ENCODE results near the gene SLC22A1. TPM values are rescaled to one million over a fixed set of nuclear protein-coding genes. Genes with fewer than 3 reads are reported as not detected.

Gene SLC22A1
- total and polyA plus RNA-seq, 2 of the 4 experiments (the other 2 are of a cell fraction), result 0.10 TPM; not detected in 1

DNA sequence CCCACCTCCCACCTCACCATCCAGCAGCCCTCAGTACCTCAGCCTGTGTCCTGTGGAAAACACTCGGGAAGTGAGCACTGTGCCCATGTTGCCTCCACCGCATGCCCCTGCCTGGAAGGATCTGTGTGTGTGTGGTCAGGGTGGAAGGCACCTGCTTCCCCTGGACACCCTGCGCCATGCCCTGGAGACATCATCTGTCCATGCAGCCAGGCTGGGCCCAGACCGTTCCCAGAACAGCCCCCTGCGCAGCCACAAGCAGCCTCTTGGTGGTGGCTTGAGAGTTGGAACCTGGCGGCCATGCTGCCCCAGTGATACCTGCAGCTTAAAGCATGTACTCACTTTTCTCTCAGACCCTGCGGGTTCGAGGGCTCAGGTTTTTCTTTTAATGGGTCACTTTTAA is 34.9 kb upstream of the SLC22A1 start:
- DNase-seq, result no peak
- Histone ChIP-seq H3K14ac (replicated peaks; ENCODE audit: low read depth, low read length) (no peak overlapping the region), H2BK20ac (ENCODE audit: low read depth, low read length) (no peak overlapping the region), H3K4ac (ENCODE audit: low read depth, low read length) (no peak overlapping the region), H2BK15ac (ENCODE audit: low read depth, low read length) (no peak overlapping the region), H3K56ac (ENCODE audit: extremely low read depth, insufficient read depth, low read length) (no peak overlapping the region), H2AK9ac (replicated peaks; ENCODE audit: low read depth, low read length, poor library complexity) (no peak overlapping the region), H2BK120ac (ENCODE audit: low read depth, low read length) (no peak overlapping the region), H2AK5ac (ENCODE audit: low read depth, low read length) (no peak overlapping the region), H3K23ac (ENCODE audit: low read depth, low read length) (no peak overlapping the region), H3K4me1 (ENCODE audit: control insufficient read depth, insufficient read depth, low read length) (peaks cover 5% of the 10 kb centered on the region; the same call in 1 of the 2 replicates), H3K27me3 (ENCODE audit: control insufficient read depth, insufficient read depth, low read length) (no peaks in the 10 kb centered on the region), H2BK5ac (ENCODE audit: low read depth, low read length, poor library complexity, severe bottlenecking) (no peak overlapping the region), H3K79me1 (ENCODE audit: low read depth in 1 of 2, low read length in 2 of 2) (no peaks in the 10 kb centered on the region; a peak in 2 of 4 replicates), H3K4me2 (ENCODE audit: low read depth, low read length) (no peak overlapping the region), H3K36me3 (ENCODE audit: control insufficient read depth, insufficient read depth, low read length) (peaks cover 64% of the 10 kb centered on the region), H3K18ac (ENCODE audit: low read depth, low read length) (no peak overlapping the region), H4K91ac (ENCODE audit: insufficient read depth, low read depth, low read length) (no peak overlapping the region), H3K27ac (ENCODE audit: insufficient read depth, low read length) (no peak overlapping the region), H2AFZ (replicated peaks; ENCODE audit: low read length, poor library complexity) (no peak overlapping the region), H4K8ac (ENCODE audit: low read depth in 2 of 2, low read length in 2 of 2) (no peak overlapping the region), H4K5ac (ENCODE audit: low read depth, low read length) (no peak overlapping the region), H3K9me3 (ENCODE audit: control insufficient read depth, insufficient read depth, low read length) (no peaks in the 10 kb centered on the region), H3K9ac (ENCODE audit: low read depth, low read length) (no peak overlapping the region), H3K9me1 (ENCODE audit: insufficient read depth, low read length) (no peaks in the 10 kb centered on the region), H4K20me1 (ENCODE audit: insufficient read depth, low read length) (no peaks in the 10 kb centered on the region), H3K4me3 (ENCODE audit: insufficient read depth, low read depth, low read length) (no peak overlapping the region)
- no peak for ATAC-seq (ENCODE audit: low read depth)
- no TSS peak for BruUV-seq (replicated peaks)
- intact Hi-C loops (cut with micrococcal nuclease) (loop anchor here (5.0 kb wide), 1 partner anchor 224 kb away; no protein-coding TSS in a partner anchor), in situ Hi-C loops (cut with MboI; ENCODE audit: low sequenced_read_pairs) (no loop called here), dilution Hi-C loops (cut with HindIII; ENCODE audit: low sequenced_read_pairs, unreplicated experiment) (no loop called here)
- CTCF ChIA-PET, result interaction anchor here (3.1 kb wide), 1 partner anchor 368 kb away, joined by 40 read pairs; no protein-coding TSS in a partner anchor
- POLR2A ChIA-PET (ENCODE audit: unreplicated experiment), result no interaction called here
- 100% methylated on average over 2 of the region's 8 CpGs; no CpG with 5 or more reads in 1 of the 2 experiments for WGBS, 2 experiments (ENCODE audit: extremely low coverage in 2 of 2, insufficient read length in 1 of 2)
- TF ChIP-seq BHLHE40 (IDR thresholded peaks at IDR 0.05; ENCODE audit: low read depth, low read length) (no peak), SMC3 (IDR thresholded peaks at IDR 0.05; ENCODE audit: low read depth, low read length) (no peak), CHD1 (IDR thresholded peaks at IDR 0.05; ENCODE audit: low read depth, low read length) (no peak), MAZ (IDR thresholded peaks at IDR 0.05; ENCODE audit: borderline replicate concordance, low read depth, low read length) (no peak)
